GM12875 (cell line): ENCODE data around the gene FYCO1.
"Not testable (repeated sequence)": the region's sequence is repeated elsewhere in the genome, so short reads cannot be mapped to it uniquely, and the experiment has no call there.

Source experiments
- H3K4me3 ChIP-seq: one replicate; pipeline ENCODE4 v1.5.1; 2011; ENCODE audit warnings: low read depth, low read length, control low read depth
- TF ChIP-seq, protein P1 (sequence below): IDR thresholded peaks from 2 replicates; pipeline ENCODE4 v1.5.1; 2011; ENCODE audit warnings: low read depth, mild to moderate bottlenecking, control low read depth, inconsistent platforms, low read length, moderate library complexity, borderline replicate concordance; ENCODE audit not compliant: insufficient read depth

The FYCO1 gene

DNA sequence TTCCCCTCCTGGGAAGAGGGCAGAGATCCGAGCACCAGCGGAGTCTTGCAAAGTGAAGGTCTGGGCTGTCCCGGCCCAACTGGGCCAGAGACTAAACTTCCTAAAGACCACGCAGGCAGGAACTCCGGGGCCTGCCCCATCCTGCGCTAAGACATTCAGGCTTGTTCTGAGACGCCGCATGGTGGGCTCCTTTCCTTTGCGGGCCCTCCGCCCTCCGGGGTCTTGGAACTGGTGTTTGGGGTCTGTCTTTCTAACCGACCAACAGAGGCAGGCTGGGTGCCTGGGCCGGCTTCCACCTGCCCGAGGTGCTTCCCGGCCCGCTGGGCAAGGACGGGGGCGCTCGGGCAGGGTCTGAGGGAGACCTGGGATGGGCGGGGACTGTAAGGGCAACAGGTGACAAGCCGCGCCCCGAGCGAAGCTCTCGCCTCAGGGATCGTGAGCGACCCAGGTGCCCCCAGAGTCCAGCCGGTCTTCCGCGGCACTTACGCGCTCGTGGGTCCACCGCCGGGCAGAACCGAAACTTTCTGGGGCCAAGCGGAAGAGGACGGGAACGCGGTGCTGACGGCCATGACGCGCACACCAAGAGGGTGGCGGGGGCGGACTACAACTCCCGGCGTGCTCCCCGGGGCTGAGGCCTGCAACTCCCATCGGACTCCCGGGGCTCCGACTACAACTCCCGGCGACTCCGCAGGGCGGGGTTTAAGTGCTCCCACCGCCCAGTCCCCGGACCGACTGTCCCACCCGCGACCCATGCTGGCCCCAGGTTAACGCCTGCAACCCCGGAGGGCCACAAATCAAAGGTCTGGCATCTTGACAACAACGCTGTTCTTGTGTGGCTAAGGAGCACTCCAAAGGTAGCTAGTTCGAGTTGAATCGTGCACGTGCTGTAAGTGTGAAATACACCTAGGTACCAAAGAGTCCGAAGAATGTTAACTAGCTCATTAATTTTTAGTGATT, at the start of gene FYCO1:
Gene FYCO1, minus strand, starts transcription at position 589 of the 957 bp plus-strand sequence. CDS start 10,914 bp downstream, outside the sequence.
- TF ChIP-seq, protein P1, sequence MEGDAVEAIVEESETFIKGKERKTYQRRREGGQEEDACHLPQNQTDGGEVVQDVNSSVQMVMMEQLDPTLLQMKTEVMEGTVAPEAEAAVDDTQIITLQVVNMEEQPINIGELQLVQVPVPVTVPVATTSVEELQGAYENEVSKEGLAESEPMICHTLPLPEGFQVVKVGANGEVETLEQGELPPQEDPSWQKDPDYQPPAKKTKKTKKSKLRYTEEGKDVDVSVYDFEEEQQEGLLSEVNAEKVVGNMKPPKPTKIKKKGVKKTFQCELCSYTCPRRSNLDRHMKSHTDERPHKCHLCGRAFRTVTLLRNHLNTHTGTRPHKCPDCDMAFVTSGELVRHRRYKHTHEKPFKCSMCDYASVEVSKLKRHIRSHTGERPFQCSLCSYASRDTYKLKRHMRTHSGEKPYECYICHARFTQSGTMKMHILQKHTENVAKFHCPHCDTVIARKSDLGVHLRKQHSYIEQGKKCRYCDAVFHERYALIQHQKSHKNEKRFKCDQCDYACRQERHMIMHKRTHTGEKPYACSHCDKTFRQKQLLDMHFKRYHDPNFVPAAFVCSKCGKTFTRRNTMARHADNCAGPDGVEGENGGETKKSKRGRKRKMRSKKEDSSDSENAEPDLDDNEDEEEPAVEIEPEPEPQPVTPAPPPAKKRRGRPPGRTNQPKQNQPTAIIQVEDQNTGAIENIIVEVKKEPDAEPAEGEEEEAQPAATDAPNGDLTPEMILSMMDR: no peak

DNA sequence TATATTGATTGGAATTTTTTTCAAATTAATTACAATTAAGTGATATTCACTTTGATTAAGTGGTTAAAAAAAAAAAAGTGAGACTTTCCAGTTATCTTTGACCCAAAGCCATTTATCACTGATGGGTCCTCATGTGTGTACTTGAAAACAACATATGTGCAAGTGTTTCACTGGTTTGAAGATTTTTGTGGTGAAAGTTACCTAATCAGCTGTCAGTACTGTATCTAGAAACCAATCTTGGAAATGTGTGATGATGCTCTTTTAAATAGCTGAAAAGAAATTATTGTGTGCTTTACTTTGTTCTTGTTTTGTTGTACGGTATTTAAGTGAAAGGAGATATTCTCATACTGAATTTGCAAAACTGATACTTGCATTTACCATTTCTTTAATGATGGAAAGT, 43.3 kb upstream of the FYCO1 start:
- no peak overlapping the region for H3K4me3 ChIP-seq
- TF ChIP-seq, protein P1: no peak

More for the DNA sequence above, at the start of gene FYCO1:
- H3K4me3 ChIP-seq: peak within 1 kb of the TSS; percentile 78

DNA sequence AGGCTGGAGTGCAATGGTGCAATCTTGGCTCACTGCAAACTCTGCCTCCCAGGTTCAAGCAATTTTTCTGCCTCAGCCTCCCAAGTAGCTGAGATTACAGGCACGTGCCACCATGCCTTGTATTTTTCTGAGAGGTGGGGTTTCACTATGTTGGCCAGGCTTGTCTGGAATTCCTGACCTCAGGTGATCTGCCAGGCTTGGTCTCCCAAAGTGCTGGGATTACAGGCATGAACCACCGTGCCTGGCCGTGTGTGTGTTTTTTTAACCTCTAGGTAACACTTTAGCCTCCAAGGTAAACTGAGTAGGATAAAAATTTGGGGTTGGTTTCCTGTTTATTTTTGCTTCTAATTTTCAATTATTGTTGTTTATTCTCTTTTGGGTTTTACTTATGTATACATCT, 42.4 kb upstream of the FYCO1 start:
- not testable (repeated sequence) for H3K4me3 ChIP-seq

GRCh38 chr3:46036191-46036590, 40.6 kb upstream of the FYCO1 start:
- H3K4me3 ChIP-seq: no peak overlapping the region
- TF ChIP-seq, protein P1: no peak

DNA sequence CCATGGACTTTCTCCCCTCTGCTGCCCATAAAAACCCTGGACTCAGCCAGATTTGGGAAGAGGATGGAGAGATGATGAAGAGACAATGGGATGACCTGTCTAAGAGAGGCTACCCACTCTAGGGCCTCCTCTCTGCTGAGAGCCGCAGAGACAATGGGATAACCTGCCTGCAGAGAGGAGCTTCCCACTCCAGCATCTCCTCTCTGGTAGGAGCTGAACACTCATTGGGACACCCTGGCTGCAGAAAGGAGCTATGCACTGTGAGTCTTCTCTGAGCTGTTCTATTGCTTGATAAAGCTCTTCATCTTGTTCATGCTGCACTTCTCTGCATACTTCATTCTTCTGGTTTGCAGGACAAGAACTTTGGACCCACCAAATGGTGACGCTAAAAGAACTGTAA, 36.1 kb upstream of the FYCO1 start:
- no peak overlapping the region for H3K4me3 ChIP-seq
- TF ChIP-seq, protein P1: no peak

DNA sequence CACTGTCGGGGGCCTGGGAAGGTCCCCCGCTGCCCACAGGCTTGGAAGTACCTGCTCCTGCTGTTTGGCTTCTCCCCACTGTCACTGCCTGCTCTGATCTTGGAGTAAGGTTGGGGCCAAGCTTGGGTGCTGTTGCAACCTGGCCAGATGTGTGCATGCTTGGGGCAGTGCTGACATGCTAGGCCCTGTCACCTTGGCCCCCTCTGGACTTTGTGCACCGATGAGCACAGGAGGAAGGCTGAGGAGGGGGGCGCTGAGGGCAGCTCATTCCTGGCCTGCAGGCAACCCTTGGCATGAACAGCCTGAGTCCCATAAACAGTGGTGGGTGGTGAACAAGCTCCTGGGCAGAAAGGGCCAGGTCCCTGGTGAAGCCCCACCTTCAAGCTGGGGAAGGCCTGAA, 35.6 kb upstream of the FYCO1 start:
- no peak overlapping the region for H3K4me3 ChIP-seq
- TF ChIP-seq, protein P1: no peak

- TF ChIP-seq, protein P1: no peak
- no peak overlapping the region for H3K4me3 ChIP-seq
Measured at GRCh38 chr3:46030626-46031025, 35.0 kb upstream of the FYCO1 start.
